GM18873 (cell line): ENCODE results near the gene MEIS1.

Source experiments
- ATAC-seq: cut with Tn5 transposase; IDR thresholded peaks from one replicate; pipeline ENCODE4 v1.9.1; 2021; ENCODE audit warnings: mild to moderate bottlenecking, moderate library complexity, moderate number of reproducible peaks; ENCODE audit not compliant: unreplicated experiment, low FRiP score

MEIS1 gene

DNA sequence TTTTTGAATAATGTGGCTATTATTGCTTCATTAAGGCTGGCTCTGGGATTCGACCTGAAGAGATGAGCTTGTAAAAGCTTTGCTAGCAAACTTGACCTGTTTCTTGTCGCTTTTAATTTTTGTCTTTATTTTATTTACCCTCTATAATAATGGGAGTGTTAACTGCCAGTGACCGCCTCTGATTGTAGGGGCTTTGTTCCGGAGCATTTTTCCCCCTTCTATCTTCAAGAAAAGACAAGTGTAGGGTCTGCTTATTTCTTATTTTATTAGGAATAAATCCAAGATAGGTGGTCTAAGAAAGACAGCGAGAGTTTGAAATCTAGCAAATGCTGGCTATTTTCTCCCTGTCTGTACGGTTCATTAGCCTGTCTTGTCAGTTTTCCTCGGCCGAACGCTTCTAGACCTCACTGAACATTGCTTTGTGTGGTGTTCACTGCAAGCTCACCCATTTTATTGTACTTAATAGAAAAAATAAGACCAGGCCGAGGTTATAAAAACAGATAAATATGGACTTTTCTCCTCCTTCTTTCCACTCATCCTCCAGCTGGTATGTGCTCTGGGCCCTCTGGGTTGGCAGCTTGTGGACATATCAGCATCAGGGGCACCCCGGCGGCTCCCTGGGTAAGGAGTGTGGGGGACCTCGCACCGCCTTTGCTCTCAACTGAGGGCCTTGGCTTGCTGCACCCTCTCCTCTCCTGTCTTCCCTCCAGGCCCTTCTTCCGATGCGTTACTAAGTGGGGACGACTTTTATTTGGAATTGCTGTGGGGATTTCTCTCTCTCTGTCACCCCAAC lies 8.5 kb downstream of the MEIS1 start:
- ATAC-seq: no peak

DNA sequence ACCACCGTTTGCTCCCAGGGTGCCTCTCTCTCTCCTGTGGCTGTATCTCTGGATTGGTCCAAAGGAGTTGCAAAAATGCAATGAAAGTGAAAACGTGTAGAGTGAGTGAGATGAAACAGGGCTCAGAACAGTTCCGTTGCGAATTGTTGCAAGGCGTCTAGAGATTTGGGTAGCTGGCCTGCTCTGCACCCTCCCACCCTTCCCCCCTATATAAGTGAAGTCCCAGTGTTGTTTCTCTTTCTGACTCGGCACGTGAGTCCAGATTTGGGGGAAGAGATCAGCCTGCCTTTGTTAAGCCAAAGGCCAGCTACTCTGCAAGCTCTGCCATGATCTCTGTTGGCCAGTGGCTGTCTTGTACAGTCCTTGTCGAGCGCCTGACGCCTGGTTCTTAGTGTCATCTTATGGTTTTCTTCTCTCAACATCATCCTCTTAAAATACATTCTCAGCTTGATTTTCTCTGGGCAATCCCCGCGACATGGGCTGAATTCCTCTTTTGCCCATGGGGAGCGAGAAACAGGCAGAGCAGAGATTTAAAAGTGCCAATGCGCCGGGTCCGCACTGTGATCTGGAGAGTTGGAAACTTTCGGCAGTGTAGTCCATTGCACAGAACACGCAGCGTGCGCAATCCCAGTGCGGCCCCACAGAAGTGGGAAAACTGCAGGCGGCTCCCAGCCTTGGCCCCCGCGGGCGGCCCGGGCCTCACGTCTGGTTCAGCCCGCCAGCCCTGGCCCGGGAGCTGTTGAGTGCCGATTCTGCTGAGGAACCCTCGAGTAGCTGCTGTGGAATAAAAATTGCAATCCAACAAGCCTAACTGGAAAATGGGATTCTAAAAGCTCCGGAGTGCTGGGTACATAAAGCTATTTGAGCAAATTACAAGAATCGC lies 9.3 kb downstream of the MEIS1 start:
- ATAC-seq: no peak

DNA sequence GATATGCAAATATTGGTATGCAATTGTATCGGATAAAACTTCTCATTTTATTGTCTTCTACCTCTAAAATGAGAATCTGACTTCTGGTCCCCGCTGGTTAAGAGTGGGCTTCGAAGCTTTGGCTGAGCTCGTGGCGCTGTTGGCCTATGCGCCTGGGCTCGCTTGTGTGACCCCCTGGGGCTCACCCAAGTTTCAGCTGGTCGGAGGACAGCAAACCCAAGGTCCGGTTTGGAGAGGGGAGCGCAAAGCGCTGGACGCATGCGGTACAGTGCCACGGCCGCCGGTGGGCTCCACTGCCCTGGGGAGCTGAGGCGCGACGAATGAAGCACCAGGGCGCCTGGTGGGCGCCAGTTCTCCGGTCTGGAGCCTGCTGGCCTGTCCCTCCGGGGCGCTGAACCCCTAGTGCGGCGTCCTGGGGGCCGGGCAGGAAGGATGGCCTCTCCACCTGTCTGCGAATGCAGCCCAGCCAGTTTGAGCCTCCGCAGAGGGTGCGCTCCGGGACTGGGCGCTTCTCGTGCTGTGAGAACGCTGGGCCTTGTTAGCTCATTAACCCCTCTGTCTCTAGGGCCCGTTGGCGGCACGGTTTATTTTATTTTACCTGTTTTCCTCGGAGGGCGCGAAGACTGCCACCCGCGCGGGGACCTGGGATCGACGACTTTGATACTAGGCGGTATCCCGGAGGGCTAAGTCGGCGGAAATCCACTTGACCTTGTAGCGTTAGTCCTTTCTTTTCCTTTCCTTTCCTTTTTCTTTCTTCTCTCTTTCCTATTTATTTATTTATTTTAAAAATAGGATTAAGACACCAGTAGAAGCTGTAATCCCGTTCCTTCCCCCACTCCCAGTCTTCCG lies 10.4 kb downstream of the MEIS1 start:
- no peak for ATAC-seq

DNA sequence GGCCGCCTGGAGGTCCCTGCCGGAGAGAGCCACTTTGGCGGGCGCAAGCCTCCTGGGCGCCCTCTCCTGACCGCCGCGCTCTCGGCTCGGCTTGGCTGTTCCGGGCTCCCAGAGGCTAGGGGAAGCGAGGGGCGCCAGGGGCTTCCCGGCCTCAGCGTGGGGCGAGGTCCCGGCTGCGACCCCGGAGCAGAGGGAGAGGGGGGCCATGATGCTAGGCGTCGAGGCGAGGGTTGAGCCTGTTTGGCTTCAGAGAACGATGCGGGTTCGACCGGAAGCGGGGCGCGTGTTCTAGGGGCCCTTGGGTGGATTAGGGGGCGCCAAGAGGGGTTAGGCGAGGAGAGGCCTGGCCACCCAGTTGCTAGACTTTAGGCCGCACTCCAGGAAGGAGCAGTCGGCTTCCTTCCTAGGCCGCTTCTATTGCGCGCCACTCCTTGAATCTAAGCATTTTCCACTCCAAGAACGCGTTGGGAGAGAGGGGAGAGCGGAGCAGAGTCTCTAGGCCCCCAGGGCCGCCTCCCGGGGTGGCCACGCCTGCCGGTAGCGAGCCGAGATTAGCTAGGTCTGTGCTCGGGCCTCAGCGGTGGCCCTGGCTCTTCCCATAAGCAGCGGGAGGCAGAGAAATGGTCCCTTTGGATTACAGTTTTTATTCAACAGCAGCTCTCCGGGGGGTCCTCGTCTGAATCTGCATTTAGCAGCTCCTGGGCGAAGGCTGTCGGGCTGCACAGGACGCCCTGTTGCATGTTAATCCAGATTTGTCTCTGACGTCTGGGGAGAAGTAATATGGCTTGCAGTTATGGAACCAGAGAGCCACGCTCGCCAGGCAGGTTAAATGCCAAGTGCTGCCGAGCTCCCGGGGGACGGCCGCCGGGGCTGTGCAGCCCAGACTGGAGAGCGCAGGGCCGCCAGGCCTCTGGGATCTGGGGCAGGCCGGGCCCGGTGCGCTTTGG lies 11.3 kb downstream of the MEIS1 start:
- ATAC-seq: no peak

DNA sequence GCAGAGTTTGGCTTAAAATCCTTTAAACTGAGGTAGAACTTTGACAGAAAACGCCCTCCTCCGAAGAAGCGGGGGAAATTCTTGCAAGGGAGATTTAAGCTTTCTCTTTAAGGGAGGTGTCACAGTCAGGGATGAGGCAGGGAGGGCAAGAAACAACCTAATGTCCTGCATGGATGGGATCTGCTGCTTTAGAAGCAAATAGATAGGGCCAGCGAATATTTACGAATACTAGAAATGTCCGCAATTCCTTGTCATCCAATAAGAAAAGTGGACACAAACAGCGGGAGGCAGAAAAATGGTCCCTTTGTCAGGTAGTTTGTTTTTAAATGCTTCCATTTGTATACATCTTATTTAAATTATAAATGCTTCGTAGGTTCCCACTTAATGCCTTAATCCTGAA lies 12.0 kb downstream of the MEIS1 start:
- ATAC-seq: no peak

DNA sequence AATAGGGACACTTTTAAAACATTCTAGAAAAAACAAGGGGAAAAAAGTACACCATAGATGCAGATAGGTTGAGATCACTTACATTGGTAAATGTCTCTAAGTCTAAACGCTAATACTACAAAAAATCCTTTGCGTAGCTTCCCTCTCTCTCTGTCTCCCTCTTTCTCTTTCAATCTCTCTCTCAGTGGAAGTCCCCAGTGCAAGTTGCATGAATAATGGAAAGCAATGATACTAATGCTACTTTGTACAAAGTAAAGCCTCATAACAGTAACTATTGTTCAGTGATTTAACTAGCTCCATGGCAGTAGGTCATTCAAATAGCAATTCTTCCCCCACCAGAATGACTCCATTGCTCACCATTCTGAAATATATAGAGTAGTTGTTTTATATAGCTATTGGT lies 12.8 kb downstream of the MEIS1 start:
- no peak for ATAC-seq

DNA sequence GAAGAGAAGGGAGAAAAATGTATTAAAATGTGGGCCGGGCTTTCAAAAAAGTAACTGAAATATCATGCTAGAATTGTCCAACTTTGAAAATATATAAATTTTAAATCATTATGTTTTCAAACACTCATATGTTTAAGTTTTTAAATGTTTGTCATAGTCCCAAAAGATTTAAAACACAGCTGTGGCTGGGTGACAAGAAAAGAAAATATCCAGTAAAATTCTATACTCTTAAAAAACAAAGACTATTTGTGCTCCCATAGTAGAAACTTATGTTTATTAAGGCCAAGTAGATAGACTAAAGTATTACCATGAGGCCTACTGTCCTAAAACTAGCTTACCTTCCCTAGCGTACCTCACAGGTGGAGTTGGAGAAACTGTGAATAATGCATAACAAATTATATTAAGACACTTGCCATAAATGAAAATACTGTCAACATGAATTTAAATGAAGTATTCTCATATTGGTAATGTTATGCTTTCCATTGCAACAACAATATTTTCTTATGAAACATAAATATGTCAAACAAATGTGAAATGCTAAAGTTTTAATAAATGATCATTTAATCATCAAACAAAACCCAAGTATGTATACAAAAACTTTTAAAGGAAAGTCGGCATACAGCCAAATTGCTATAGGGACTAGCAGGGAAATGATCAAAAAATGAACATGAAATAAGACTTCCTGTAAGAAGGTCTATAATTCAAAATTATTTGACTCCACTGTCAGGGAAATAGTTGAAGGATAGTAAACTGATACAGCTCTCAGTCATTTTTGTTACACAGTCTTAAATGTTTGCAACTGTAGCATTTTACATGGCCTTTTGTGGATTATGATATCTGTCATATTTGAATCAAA lies 13.4 kb downstream of the MEIS1 start:
- no peak for ATAC-seq

DNA sequence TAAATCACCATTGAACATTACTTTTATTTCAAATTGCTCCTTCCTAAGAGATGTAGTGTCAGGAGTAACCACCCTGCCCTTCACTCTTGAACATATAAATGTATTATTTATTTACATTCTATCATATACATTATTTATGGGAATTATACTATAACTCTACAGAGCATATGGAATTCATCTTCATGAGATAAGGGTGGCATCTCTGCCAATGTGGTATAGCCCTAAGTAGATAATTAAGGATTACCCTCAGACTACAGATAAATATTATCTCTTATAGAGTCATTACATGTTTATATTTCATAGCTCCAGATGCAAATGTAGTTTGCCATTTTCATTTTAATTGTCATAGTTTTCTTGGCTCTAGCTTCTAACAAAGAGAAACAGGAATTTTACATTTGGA lies 17.3 kb downstream of the MEIS1 start:
- ATAC-seq: no peak

DNA sequence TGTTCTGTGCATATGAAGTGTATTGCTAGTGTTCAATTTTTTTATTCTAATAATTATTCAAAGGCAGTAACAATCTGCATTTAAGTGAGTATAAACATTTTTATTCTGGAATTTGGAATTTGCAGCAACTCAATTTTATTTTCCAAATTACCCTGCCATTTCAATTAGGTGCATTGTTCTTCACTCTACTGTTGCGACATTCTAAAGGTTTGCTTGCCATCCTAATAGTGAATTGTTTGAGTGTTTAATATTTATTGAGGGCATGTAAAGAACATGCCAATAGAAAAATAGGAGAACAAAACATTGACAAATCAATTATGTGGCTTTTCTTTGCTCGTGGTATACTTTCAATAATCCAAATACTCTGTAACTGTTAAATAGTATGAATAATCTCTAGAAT lies 18.0 kb downstream of the MEIS1 start:
- no peak for ATAC-seq

DNA sequence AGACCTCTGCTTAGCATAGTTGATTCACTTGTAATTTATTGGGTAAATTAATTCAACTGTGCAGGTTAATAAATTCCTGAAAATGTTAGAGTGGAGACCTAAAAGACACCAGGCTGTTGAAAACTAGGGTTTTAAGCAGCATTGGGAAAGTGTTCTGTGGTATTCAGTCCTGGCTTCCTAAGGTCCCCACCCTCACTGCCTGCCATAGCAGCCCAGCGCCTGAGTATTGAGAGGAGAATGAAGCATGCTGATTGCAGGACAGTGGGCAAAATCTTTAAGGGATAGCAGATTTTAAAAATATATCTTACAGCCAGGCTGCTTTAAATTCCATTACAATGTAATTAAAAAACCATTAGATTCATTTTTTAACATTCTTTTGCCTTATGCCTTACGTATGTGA lies 20.6 kb downstream of the MEIS1 start:
- no peak for ATAC-seq

DNA sequence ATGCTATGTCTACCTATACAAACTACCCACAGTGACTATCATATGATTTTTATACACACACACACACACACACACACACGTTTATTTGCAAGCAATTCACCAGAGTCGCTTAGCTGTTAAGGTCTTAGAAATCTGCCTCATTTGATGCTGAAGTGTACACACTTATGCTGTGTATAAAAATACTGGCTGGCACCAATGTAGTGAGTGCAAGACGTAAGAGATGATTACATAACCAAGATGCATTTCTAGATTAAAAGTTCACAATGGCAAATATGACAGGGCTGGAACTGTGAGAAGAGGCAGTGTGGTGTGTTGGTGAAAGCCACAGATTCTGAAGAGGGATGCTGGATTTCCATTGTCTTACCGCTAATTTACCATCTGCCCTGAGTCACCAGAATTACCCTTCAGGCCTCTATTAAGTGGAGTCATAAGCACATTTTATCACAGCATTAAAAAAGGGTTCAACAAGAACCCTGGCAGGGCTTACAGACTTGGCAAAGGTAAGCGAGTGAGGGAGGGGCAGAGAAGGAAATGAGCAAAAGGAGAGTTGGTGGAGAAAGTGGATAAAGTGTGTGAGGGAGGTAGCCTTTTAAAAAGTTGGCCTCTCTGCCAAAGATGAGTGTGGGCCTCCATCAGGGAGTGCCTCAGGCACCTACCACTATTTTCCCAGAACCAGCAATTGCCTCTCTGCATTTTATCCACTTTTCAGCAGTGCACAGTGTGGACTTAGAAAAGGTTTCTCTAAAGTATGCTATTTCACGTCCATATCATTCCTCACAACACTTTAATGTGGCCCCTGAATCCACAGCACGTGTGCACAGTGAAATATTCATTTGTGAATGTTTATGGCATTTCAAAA lies 21.5 kb downstream of the MEIS1 start:
- ATAC-seq: no peak

DNA sequence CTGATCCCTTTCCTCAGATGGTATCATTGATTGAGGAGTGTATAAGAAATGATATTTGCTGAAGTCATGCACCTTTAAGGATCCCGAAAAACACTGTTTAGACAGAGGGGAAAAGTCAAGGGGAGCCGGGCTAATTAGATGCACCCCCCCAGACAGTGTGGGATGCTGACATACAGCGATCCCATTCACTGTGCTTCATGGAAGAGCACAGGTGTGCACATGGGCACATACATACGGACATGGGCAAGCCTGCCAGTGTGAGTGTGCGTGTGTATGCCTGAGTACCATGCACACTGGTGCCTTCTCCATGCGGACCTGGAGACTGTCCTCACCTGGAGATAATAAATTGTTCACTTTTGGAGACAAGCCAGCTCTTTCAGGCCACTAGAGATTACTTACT lies 22.6 kb downstream of the MEIS1 start:
- no peak for ATAC-seq

DNA sequence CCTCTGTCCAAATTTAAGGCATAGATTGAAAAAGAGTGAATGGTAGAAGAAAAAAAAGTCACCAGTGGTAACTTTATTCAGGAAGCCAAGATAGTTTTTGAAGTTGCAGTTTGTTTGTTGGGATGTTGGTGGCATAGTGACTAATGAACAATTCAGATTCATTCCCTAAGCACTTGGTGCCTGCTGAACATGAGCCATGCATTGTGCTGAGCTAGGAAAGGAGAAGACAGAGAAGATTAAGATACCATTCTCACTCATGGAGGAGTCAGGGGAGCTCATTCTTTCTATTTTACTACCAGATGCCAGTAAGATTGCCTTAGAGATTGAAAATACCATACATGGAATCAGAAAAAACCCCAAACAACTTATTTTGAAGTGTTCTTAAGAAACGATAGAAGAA lies 25.1 kb downstream of the MEIS1 start:
- no peak for ATAC-seq

DNA sequence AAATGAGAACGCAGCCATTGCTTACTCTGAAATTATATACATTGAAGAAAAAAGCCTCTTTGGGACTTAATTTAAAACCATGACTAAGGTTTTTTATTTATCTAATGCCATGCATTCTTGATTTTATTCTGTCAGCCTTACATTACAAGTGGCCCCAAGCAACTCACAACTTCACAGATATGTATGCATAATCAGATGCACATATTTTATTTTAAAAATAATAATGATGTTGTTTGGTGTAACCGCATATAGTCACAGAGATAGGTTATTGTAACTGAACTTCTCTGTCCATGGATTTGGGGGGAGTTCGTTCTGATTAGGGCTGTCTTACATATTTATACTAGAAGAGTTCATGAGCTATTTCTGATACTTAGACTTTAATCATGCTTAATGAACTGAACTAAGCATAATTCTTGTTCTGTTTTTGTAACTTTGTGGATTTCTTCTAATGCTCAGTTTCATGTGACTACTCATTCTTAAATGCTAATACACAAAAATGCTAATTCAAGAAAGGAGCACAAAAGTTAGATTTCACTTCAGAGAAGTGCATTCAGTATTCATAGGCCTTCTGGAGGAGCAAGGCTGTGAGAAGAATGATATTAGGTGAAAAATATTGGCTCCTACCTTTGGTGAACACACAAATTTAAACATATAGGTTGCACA lies 26.2 kb downstream of the MEIS1 start:
- ATAC-seq: no peak

DNA sequence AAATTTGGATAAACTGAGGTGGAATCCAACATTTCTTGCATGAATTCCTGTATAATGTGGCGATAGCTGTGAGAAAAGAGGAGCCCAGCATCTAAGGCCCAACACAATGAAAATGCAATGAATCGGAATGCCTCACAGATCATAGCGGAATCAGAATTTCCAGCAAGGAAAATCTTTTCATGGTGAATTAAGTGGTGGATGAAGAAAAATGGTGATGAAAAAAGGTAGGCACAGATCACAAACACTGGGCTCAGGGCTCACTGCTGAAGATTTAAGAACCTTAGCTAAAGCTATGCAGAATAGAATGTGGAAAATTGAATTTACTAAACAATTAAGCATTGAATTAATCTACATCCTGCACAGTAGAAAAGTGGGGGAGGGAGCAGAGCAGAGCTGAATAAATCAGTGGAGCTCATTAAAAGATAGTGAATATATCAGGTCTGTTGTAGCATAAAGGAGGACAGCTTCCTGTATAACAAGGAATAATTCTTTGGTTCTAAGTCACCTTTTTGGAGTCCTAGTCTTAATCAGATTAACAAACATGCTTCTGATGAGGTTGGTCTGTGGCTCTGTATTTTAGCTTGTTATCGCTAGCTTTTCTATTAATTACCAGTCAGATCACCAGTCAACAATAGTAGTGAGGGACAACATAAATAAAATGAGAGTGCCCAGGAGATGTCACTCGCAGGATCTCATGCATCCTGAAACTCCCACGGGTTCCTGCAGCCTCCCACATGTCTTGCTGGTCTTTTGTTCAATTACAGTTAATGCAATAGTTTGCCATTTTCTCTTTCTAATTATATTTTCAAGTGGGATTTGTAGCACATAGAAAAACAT lies 27.0 kb downstream of the MEIS1 start:
- ATAC-seq: no peak

DNA sequence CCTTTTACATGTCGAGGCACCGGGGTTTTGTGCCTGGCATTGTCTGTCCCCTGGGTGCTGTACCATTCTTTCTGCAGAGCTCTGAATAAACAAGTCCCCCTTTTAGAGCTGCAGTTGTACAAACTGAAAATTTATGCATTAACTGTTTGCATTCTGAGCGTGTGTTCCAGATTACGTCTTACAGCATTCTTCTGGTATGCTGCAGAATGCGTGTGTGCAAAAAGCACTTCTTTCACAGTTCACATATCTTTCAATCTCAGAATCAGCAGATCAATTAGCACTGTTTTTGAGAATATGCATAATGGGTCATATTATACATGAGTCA lies 27.5 kb downstream of the MEIS1 start:
- ATAC-seq: no peak
